GM23248 (cell line): Measurements from ENCODE around the gene MBOAT1. TPM values are rescaled to one million over a fixed set of nuclear protein-coding genes. Genes with fewer than 3 reads are reported as not detected.
A peak's percentile ranks its signal among the peaks of the same experiment; 100 is the strongest.

Experiments used
- DNase-seq: peaks from one replicate; pipeline ENCODE4 v3.0.0-alpha.2; 2015
- H2AFZ ChIP-seq: fragments of 200-600 bp; sonication (generic); 2 replicates; pipeline ENCODE4 v1.6.1; 2016; ENCODE audit warnings: antibody characterized with exemption
- H3F3A ChIP-seq: fragments of 200-600 bp; sonication (generic); 2 replicates; pipeline ENCODE4 v1.6.1; 2016; ENCODE audit warnings: mild to moderate bottlenecking, antibody characterized with exemption, mixed run types; ENCODE audit not compliant: insufficient read depth
- H3K27ac ChIP-seq: fragments of 200-600 bp; sonication (generic); 2 replicates; pipeline ENCODE4 v1.5.1; 2016; ENCODE audit warnings: mild to moderate bottlenecking
- H3K27me3 ChIP-seq: fragments of 200-600 bp; sonication (generic); replicated peaks from 2 replicates; pipeline ENCODE4 v1.6.1; 2016; ENCODE audit warnings: mild to moderate bottlenecking; ENCODE audit not compliant: insufficient read depth
- H3K36me3 ChIP-seq: fragments of 200-600 bp; sonication (generic); 2 replicates; pipeline ENCODE4 v1.6.1; 2016; ENCODE audit warnings: low read depth, mild to moderate bottlenecking
- H3K4me1 ChIP-seq: fragments of 200-600 bp; sonication (generic); 2 replicates; pipeline ENCODE4 v1.6.1; 2016; ENCODE audit warnings: mild to moderate bottlenecking; ENCODE audit not compliant: insufficient read depth
- H3K4me2 ChIP-seq: fragments of 200-600 bp; sonication (generic); one replicate; pipeline ENCODE4 v1.6.1; 2016; ENCODE audit warnings: mild to moderate bottlenecking; ENCODE audit not compliant: unreplicated experiment
- H3K4me3 ChIP-seq: fragments of 200-600 bp; sonication (generic); 2 replicates; pipeline ENCODE4 v1.5.1; 2016; ENCODE audit warnings: mild to moderate bottlenecking
- H3K79me2 ChIP-seq: fragments of 200-600 bp; sonication (generic); 2 replicates; pipeline ENCODE4 v1.6.1; 2016; ENCODE audit warnings: mild to moderate bottlenecking; ENCODE audit not compliant: insufficient read depth
- H3K9ac ChIP-seq: fragments of 200-600 bp; sonication (generic); 2 replicates; pipeline ENCODE4 v1.6.1; 2016; ENCODE audit warnings: mild to moderate bottlenecking
- H3K9me2 ChIP-seq: fragments of 200-600 bp; sonication (generic); 2 replicates; pipeline ENCODE4 v1.6.1; 2016; ENCODE audit warnings: mixed run types, mild to moderate bottlenecking, moderate library complexity; ENCODE audit not compliant: insufficient read depth
- H3K9me3 ChIP-seq: fragments of 200-600 bp; sonication (generic); one replicate; pipeline ENCODE4 v1.6.1; 2017; ENCODE audit warnings: low read depth
- H4K20me1 ChIP-seq: fragments of 200-600 bp; sonication (generic); 2 replicates; pipeline ENCODE4 v1.6.0; 2016; ENCODE audit not compliant: insufficient read depth
- EZH2 ChIP-seq: fragments of 200-600 bp; sonication (generic); IDR thresholded peaks from 2 replicates; pipeline ENCODE4 v1.6.1; 2018; ENCODE audit warnings: antibody characterized with exemption, mild to moderate bottlenecking; ENCODE audit not compliant: insufficient read depth, poor library complexity, severe bottlenecking
- EZH2phosphoT487 ChIP-seq: fragments of 200-600 bp; sonication (generic); IDR thresholded peaks from 2 replicates; pipeline ENCODE4 v1.6.1; 2018; ENCODE audit warnings: antibody characterized with exemption, moderate library complexity, mild to moderate bottlenecking, low read depth; ENCODE audit not compliant: insufficient read depth
- WGBS, 2 experiments: methylation state at CpG; one replicate each; pipeline ENCODE4 v1.1.6; 2015 to 2017; ENCODE audit warnings: low lambda C conversion rate in 2 of 2, low coverage in 1 of 2; ENCODE audit errors: missing lambda C conversion rate in 2 of 2; 5-methylcytosine and 5-hydroxymethylcytosine counted together
- in situ Hi-C: fragments of 300-500 bp; cut with MboI; formaldehyde crosslinking; loops from 2 replicates; pipeline ENCODE4 v1.15.0; 2020
- polyA plus RNA-seq: library from polyadenylated mRNA; unstranded; fragments of >200 nt; fragmentation: Nextera tagmentation; extraction: Ambion mirVana; gene quantifications from 2 replicates; pipeline ENCODE4 v1.2.1, GENCODE V29; 2016
- total RNA-seq: library from RNA; depleted of rRNA; stranded (reverse); fragments of >200 nt; shearing (Covaris generic); gene quantifications from 2 replicates; pipeline ENCODE4 v1.2.3, GENCODE V29; 2014

The MBOAT1 gene
- total and polyA plus RNA-seq, 2 experiments from 2014 or later: 1.8 to 4.0 TPM

GRCh38 chr6:20159781-20160540 lies 52.3 kb downstream of the MBOAT1 start:
- TF ChIP-seq EZH2phosphoT487: no peak
- no peak for TF ChIP-seq EZH2
- peak overlapping the region; percentile 3; the same call in 1 of the 2 replicates for H3K27ac ChIP-seq
- H3K4me1 ChIP-seq: peaks cover 8% of the 10 kb centered on the region; the same call in 1 of the 2 replicates
- no peak overlapping the region for H3K9ac ChIP-seq
- DNase-seq: peak; percentile 44
- no peaks in the 10 kb centered on the region for H3K36me3 ChIP-seq
- H3K27me3 ChIP-seq: no peaks in the 10 kb centered on the region
- no peaks in the 10 kb centered on the region for H4K20me1 ChIP-seq
- H3F3A ChIP-seq: peaks cover 7% of the 10 kb centered on the region
- no peaks in the 10 kb centered on the region for H3K79me2 ChIP-seq
- no peaks in the 10 kb centered on the region for H3K9me2 ChIP-seq
- H3K4me3 ChIP-seq: no peak overlapping the region
- H3K9me3 ChIP-seq: no peaks in the 10 kb centered on the region
- H2AFZ ChIP-seq: peak overlapping the region; percentile 73
- peak overlapping the region; percentile 23 for H3K4me2 ChIP-seq
- 37 to 38% methylated on average over 5 of the region's 5 CpGs for WGBS, 2 experiments
- in situ Hi-C loops: no loop called here

- no peak overlapping the region for H3K4me3 ChIP-seq
- no peaks in the 10 kb centered on the region for H4K20me1 ChIP-seq
- peaks cover 7% of the 10 kb centered on the region for H3F3A ChIP-seq
- no peak overlapping the region for H3K27ac ChIP-seq
- in situ Hi-C loops: no loop called here
- 71 to 74% methylated on average over 4 of the region's 4 CpGs for WGBS, 2 experiments
- no peak overlapping the region for H3K9ac ChIP-seq
- no peak overlapping the region for H2AFZ ChIP-seq
- H3K4me2 ChIP-seq: no peak overlapping the region
- TF ChIP-seq EZH2phosphoT487 (no peak), EZH2 (no peak)
- no peaks in the 10 kb centered on the region for H3K79me2 ChIP-seq
- H3K9me2 ChIP-seq: no peaks in the 10 kb centered on the region
- DNase-seq: no peak
- no peaks in the 10 kb centered on the region for H3K9me3 ChIP-seq
- no peaks in the 10 kb centered on the region for H3K36me3 ChIP-seq
- peaks cover 8% of the 10 kb centered on the region; the same call in 1 of the 2 replicates for H3K4me1 ChIP-seq
- H3K27me3 ChIP-seq: no peaks in the 10 kb centered on the region
Measured at GRCh38 chr6:20159098-20159497, 53.2 kb downstream of the MBOAT1 start.

GRCh38 chr6:20158676-20159075 lies 53.6 kb downstream of the MBOAT1 start:
- Histone ChIP-seq H3K27me3 (no peaks in the 10 kb centered on the region), H3K4me2 (no peak overlapping the region), H3F3A (peaks cover 7% of the 10 kb centered on the region), H2AFZ (no peak overlapping the region), H3K4me1 (peaks cover 8% of the 10 kb centered on the region; the same call in 1 of the 2 replicates), H3K79me2 (no peaks in the 10 kb centered on the region), H3K9me2 (no peaks in the 10 kb centered on the region), H4K20me1 (no peaks in the 10 kb centered on the region), H3K9me3 (no peaks in the 10 kb centered on the region), H3K36me3 (no peaks in the 10 kb centered on the region), H3K27ac (no peak overlapping the region), H3K4me3 (no peak overlapping the region), H3K9ac (no peak overlapping the region)
- in situ Hi-C loops: no loop called here
- TF ChIP-seq EZH2phosphoT487 (no peak), EZH2 (no peak)
- DNase-seq: no peak
- 89 to 90% methylated on average over 4 of the region's 4 CpGs for WGBS, 2 experiments

- in situ Hi-C loops: no loop called here
- no peaks in the 10 kb centered on the region for H3K9me3 ChIP-seq
- H3K27me3 ChIP-seq: no peaks in the 10 kb centered on the region
- no peak for TF ChIP-seq EZH2phosphoT487
- TF ChIP-seq EZH2: no peak
- H3K4me2 ChIP-seq: no peak overlapping the region
- no peaks in the 10 kb centered on the region for H3K79me2 ChIP-seq
- H3K4me3 ChIP-seq: no peak overlapping the region
- no peak overlapping the region for H3K27ac ChIP-seq
- H3K9ac ChIP-seq: no peak overlapping the region
- 94 to 97% methylated on average over 2 of the region's 2 CpGs for WGBS, 2 experiments
- no peaks in the 10 kb centered on the region for H4K20me1 ChIP-seq
- H3F3A ChIP-seq: peaks cover 7% of the 10 kb centered on the region
- no peak overlapping the region for H2AFZ ChIP-seq
- H3K4me1 ChIP-seq: peaks cover 8% of the 10 kb centered on the region; the same call in 1 of the 2 replicates
- no peaks in the 10 kb centered on the region for H3K36me3 ChIP-seq
- H3K9me2 ChIP-seq: no peaks in the 10 kb centered on the region
- DNase-seq: no peak
Measured at GRCh38 chr6:20156824-20157223, 55.4 kb downstream of the MBOAT1 start.
